ENCODE measurements around the gene PADI1.

The PADI1 gene

GRCh38 chr1:17158961-17159360 lies 46.0 kb upstream of the PADI1 start:
- H2AFZ ChIP-seq (ENCODE audit: low read depth, low read length) = no peak overlapping the region
- H4K20me1 ChIP-seq (ENCODE audit: insufficient read depth, low read length) = no peaks in the 10 kb centered on the region
- H3K36me3 ChIP-seq (replicated peaks; ENCODE audit: low read depth, low read length) = no peaks in the 10 kb centered on the region
- H3K4me3 ChIP-seq (ENCODE audit: low read length) = no peak overlapping the region
- peaks cover 12% of the 10 kb centered on the region for H3K4me1 ChIP-seq (ENCODE audit: low read length)
- H3K4me2 ChIP-seq (ENCODE audit: low read length) = no peak overlapping the region
- H3K27me3 ChIP-seq (ENCODE audit: low read depth, low read length) = no peaks in the 10 kb centered on the region
- 0 out of 2 replicates have a peak, but pooled peaks cover 3% of the 10 kb centered on the region for H3K9me3 ChIP-seq (ENCODE audit: insufficient read depth, low read length)
- H3K9ac ChIP-seq (ENCODE audit: low read length) = no peak overlapping the region
- H3K79me2 ChIP-seq (ENCODE audit: low read length) = no peaks in the 10 kb centered on the region
- no peak overlapping the region for H3K27ac ChIP-seq (ENCODE audit: low read length)
- TF ChIP-seq, protein P1, sequence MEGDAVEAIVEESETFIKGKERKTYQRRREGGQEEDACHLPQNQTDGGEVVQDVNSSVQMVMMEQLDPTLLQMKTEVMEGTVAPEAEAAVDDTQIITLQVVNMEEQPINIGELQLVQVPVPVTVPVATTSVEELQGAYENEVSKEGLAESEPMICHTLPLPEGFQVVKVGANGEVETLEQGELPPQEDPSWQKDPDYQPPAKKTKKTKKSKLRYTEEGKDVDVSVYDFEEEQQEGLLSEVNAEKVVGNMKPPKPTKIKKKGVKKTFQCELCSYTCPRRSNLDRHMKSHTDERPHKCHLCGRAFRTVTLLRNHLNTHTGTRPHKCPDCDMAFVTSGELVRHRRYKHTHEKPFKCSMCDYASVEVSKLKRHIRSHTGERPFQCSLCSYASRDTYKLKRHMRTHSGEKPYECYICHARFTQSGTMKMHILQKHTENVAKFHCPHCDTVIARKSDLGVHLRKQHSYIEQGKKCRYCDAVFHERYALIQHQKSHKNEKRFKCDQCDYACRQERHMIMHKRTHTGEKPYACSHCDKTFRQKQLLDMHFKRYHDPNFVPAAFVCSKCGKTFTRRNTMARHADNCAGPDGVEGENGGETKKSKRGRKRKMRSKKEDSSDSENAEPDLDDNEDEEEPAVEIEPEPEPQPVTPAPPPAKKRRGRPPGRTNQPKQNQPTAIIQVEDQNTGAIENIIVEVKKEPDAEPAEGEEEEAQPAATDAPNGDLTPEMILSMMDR (IDR thresholded peaks at IDR 0.05; ENCODE audit: low read depth, low read length) = no peak
- no peak for TF ChIP-seq EZH2phosphoT487 (IDR thresholded peaks at IDR 0.05; ENCODE audit: low read depth)

DNA sequence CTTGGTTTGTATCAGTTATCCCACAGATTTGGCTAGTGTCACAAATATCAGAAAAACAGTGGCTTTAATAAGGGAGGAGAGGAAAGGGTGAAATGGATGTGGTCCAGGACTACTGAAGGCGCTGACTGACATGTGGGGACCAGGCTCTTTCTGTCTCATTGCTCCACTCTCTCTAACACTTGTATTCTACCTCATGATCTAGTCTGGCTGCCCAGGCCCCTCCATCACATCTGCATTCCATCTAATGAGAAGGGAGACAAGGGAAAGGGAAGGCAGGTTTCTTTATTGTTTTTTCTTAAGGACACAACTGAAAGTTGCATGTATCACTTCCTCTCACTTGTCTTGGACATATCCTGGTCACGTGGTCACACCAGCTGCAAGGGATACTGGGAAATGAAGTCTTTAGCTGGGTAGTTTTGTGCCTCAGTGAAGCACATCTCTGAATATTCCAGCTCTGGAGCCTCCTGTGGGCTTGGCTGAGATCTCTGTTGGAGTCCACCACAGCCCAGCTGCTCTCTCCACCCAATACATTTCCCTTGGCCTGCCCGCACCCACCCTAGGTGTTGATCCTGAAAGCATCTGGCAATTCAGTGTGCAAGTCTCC lies 43.7 kb upstream of the PADI1 start:
- Histone ChIP-seq H3K4me1 (ENCODE audit: low read length) (peaks cover 9% of the 10 kb centered on the region), H3K9me3 (ENCODE audit: insufficient read depth, low read length) (0 out of 2 replicates have a peak, but pooled peaks cover 3% of the 10 kb centered on the region), H4K20me1 (ENCODE audit: insufficient read depth, low read length) (no peaks in the 10 kb centered on the region), H3K27ac (ENCODE audit: low read length) (no peak overlapping the region), H3K27me3 (ENCODE audit: low read depth, low read length) (no peaks in the 10 kb centered on the region), H2AFZ (ENCODE audit: low read depth, low read length) (no peak overlapping the region), H3K4me2 (ENCODE audit: low read length) (no peak overlapping the region), H3K4me3 (ENCODE audit: low read length) (no peak overlapping the region), H3K9ac (ENCODE audit: low read length) (no peak overlapping the region), H3K79me2 (ENCODE audit: low read length) (no peaks in the 10 kb centered on the region), H3K36me3 (replicated peaks; ENCODE audit: low read depth, low read length) (no peaks in the 10 kb centered on the region)
- no peak for TF ChIP-seq EZH2phosphoT487 (IDR thresholded peaks at IDR 0.05; ENCODE audit: low read depth)
- TF ChIP-seq, protein P1 (IDR thresholded peaks at IDR 0.05; ENCODE audit: low read depth, low read length) = no peak

DNA sequence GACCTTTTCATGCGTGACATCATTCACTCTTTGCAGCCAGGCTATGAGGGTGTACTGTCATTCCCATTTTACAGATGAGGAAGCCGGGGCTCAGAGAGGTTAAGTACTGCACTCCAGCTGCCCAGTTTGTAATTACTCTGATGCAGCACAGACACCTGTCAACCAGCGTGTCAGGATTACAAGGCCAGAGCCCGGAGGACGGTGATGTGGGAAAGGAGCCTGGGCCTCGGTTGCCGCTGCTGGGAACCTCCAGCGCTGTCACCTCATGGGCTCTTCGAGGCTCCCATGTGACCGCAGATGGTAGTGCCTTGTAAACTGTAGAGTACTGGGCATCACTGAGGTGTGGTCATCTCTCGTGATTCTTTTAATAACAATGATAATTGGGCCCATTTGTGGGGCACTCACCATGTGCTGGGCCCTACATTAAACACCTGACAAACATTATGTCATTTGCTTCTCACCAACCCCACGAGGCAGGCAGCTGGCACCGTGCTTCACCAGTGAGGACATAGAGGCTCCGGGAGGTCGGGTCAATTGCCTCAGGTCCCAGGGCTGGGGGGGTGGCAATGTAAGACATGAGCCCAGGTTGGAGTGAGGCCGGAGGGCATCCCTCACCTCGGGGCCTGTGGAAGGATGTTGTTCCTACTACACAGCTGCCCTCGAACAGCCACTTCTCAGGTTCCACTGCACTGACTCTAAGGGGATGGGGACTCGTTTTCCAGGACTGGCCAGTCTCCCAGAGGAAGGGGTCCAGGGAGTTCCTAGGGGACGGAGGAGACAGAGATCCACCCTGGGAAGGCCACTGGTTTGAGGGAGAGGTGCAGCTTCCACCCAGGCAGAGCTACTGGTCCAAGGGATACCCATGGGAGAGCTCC lies 42.8 kb upstream of the PADI1 start:
- no peaks in the 10 kb centered on the region for H4K20me1 ChIP-seq (ENCODE audit: insufficient read depth, low read length)
- no peak overlapping the region for H3K4me3 ChIP-seq (ENCODE audit: low read length)
- no peak overlapping the region for H3K4me2 ChIP-seq (ENCODE audit: low read length)
- H3K27ac ChIP-seq (ENCODE audit: low read length) = no peak overlapping the region
- no peak for TF ChIP-seq EZH2phosphoT487 (IDR thresholded peaks at IDR 0.05; ENCODE audit: low read depth)
- TF ChIP-seq, protein P1 (IDR thresholded peaks at IDR 0.05; ENCODE audit: low read depth, low read length) = no peak
- H2AFZ ChIP-seq (ENCODE audit: low read depth, low read length) = no peak overlapping the region
- peaks cover 5% of the 10 kb centered on the region; the same call in 1 of the 2 replicates for H3K4me1 ChIP-seq (ENCODE audit: low read length)
- 0 out of 2 replicates have a peak, but pooled peaks cover 2% of the 10 kb centered on the region for H3K9me3 ChIP-seq (ENCODE audit: insufficient read depth, low read length)
- H3K9ac ChIP-seq (ENCODE audit: low read length) = no peak overlapping the region
- H3K79me2 ChIP-seq (ENCODE audit: low read length) = no peaks in the 10 kb centered on the region
- no peaks in the 10 kb centered on the region for H3K27me3 ChIP-seq (ENCODE audit: low read depth, low read length)
- H3K36me3 ChIP-seq (replicated peaks; ENCODE audit: low read depth, low read length) = no peaks in the 10 kb centered on the region

GRCh38 chr1:17162941-17163340 lies 42.0 kb upstream of the PADI1 start:
- Histone ChIP-seq H3K9me3 (ENCODE audit: insufficient read depth, low read length) (no peaks in the 10 kb centered on the region), H3K4me1 (ENCODE audit: low read length) (peaks cover 5% of the 10 kb centered on the region; the same call in 1 of the 2 replicates), H3K4me3 (ENCODE audit: low read length) (no peak overlapping the region), H3K27ac (ENCODE audit: low read length) (no peak overlapping the region), H3K36me3 (replicated peaks; ENCODE audit: low read depth, low read length) (no peaks in the 10 kb centered on the region), H4K20me1 (ENCODE audit: insufficient read depth, low read length) (no peaks in the 10 kb centered on the region), H3K27me3 (ENCODE audit: low read depth, low read length) (no peaks in the 10 kb centered on the region), H3K9ac (ENCODE audit: low read length) (no peak overlapping the region), H3K79me2 (ENCODE audit: low read length) (no peaks in the 10 kb centered on the region), H3K4me2 (ENCODE audit: low read length) (no peak overlapping the region), H2AFZ (ENCODE audit: low read depth, low read length) (no peak overlapping the region)
- TF ChIP-seq EZH2phosphoT487 (IDR thresholded peaks at IDR 0.05; ENCODE audit: low read depth) = no peak
- TF ChIP-seq, protein P1 (IDR thresholded peaks at IDR 0.05; ENCODE audit: low read depth, low read length) = no peak
